HEK293 (cell line): Measurements from ENCODE around the gene SCARB2.
A peak's percentile ranks its signal among the peaks of the same experiment; 100 is the strongest.

Experiments used
- CTCF ChIA-PET: fragments of 350-600 bp; formaldehyde crosslinking; extraction: SDS; loops from one replicate; lab custom pipeline; 2021; ENCODE audit warnings: antibody characterized with exemption; lab: Yijun Ruan, JAX
- POLR2A ChIA-PET: fragments of 300-600 bp; formaldehyde crosslinking; extraction: SDS; loops from one replicate; lab custom pipeline; 2020; ENCODE audit warnings: antibody characterized with exemption, inconsistent platforms; lab: Yijun Ruan, JAX
- H3K27ac ChIP-seq: fragments of 200-500 bp; sonication (Bioruptor generic); 2 replicates; pipeline ENCODE4 v1.5.1; 2014; ENCODE audit warnings: low read depth, low read length, control low read depth, inconsistent platforms; ENCODE audit errors: extremely low read depth
- H3K36me3 ChIP-seq, 2 experiments: fragments of 200-500 bp in 1 of 2; sonication (Bioruptor generic) in 1 of 2; 1 replicate in 1 of 2; 2 replicates in 1 of 2; pipeline ENCODE4 v1.5.1; 2014 to 2017; ENCODE audit warnings: inconsistent platforms in 2 of 2, low read length in 2 of 2; ENCODE audit not compliant: control insufficient read depth in 2 of 2, insufficient read depth in 1 of 2
- H3K4me1 ChIP-seq: fragments of 200-500 bp; sonication (Bioruptor generic); 2 replicates; pipeline ENCODE4 v1.5.1; 2014; ENCODE audit warnings: mild to moderate bottlenecking, low read length, inconsistent platforms; ENCODE audit not compliant: control insufficient read depth, insufficient read depth
- H3K4me3 ChIP-seq: 2 replicates; pipeline ENCODE4 v1.5.1; 2011; ENCODE audit warnings: low read depth, mild to moderate bottlenecking, control low read depth, low read length, moderate library complexity
- H3K9me3 ChIP-seq: fragments of 200-500 bp; sonication (Bioruptor generic); 2 replicates; pipeline ENCODE4 v1.5.1; 2014; ENCODE audit warnings: low read depth, low read length, inconsistent platforms; ENCODE audit not compliant: control insufficient read depth, insufficient read depth
- KLF9 ChIP-seq: fragments of 450-650 bp; formaldehyde crosslinking; IDR thresholded peaks from 2 replicates; pipeline ENCODE4 v1.5.1; 2016; ENCODE audit warnings: missing biosample characterization, missing genetic modification characterization, low read depth
- MZF1 ChIP-seq: fragments of 450-650 bp; formaldehyde crosslinking; IDR thresholded peaks from 2 replicates; pipeline ENCODE4 v1.5.1; 2017; ENCODE audit warnings: missing biosample characterization, missing genetic modification characterization, borderline replicate concordance
- PRDM4 ChIP-seq: fragments of 450-650 bp; formaldehyde crosslinking; IDR thresholded peaks from 2 replicates; pipeline ENCODE4 v1.5.1; 2017; ENCODE audit warnings: missing biosample characterization, missing genetic modification characterization
- ZBTB10 ChIP-seq: fragments of 450-650 bp; formaldehyde crosslinking; IDR thresholded peaks from 2 replicates; pipeline ENCODE4 v1.5.1; 2016; ENCODE audit warnings: missing biosample characterization, missing genetic modification characterization
- ZBTB44 ChIP-seq: fragments of 450-650 bp; IDR thresholded peaks from 2 replicates; pipeline ENCODE4 v1.5.1; 2018; ENCODE audit warnings: missing biosample characterization, mild to moderate bottlenecking, missing genetic modification characterization
- ZNF114 ChIP-seq: fragments of 450-650 bp; formaldehyde crosslinking; IDR thresholded peaks from 2 replicates; pipeline ENCODE4 v1.5.0; 2017; ENCODE audit warnings: missing biosample characterization, missing genetic modification characterization
- ZNF146 ChIP-seq: fragments of 450-650 bp; formaldehyde crosslinking; IDR thresholded peaks from 2 replicates; pipeline ENCODE4 v1.5.1; 2016; ENCODE audit warnings: missing biosample characterization, missing genetic modification characterization
- ZNF169 ChIP-seq: fragments of 450-650 bp; formaldehyde crosslinking; IDR thresholded peaks from 2 replicates; pipeline ENCODE4 v1.5.1; 2016; ENCODE audit warnings: missing biosample characterization, missing genetic modification characterization
- ZNF302 ChIP-seq: fragments of 450-650 bp; formaldehyde crosslinking; IDR thresholded peaks from 2 replicates; pipeline ENCODE4 v1.5.1; 2016; ENCODE audit warnings: missing biosample characterization, missing genetic modification characterization, low read depth
- ZNF449 ChIP-seq: fragments of 450-650 bp; formaldehyde crosslinking; IDR thresholded peaks from 2 replicates; pipeline ENCODE4 v1.5.1; 2017; ENCODE audit warnings: missing biosample characterization, mild to moderate bottlenecking, missing genetic modification characterization, moderate library complexity
- ZNF544 ChIP-seq: fragments of 450-650 bp; formaldehyde crosslinking; IDR thresholded peaks from 2 replicates; pipeline ENCODE4 v1.5.0; 2017; ENCODE audit warnings: missing biosample characterization, missing genetic modification characterization
- ZNF585B ChIP-seq: fragments of 450-650 bp; formaldehyde crosslinking; IDR thresholded peaks from 2 replicates; pipeline ENCODE4 v1.5.1; 2016; ENCODE audit warnings: missing biosample characterization, missing genetic modification characterization
- ZNF624 ChIP-seq: fragments of 450-650 bp; formaldehyde crosslinking; IDR thresholded peaks from 2 replicates; pipeline ENCODE4 v1.5.1; 2017; ENCODE audit warnings: missing biosample characterization, missing genetic modification characterization
- TF ChIP-seq, protein P1 (sequence below): fragments of 450-650 bp; formaldehyde crosslinking; IDR thresholded peaks from 2 replicates; pipeline ENCODE4 v1.5.1; 2016; ENCODE audit warnings: missing biosample characterization, missing genetic modification characterization
- TF ChIP-seq, protein P2 (sequence below): fragments of 450-650 bp; formaldehyde crosslinking; IDR thresholded peaks from 2 replicates; pipeline ENCODE4 v1.5.1; 2016; ENCODE audit warnings: missing biosample characterization, missing genetic modification characterization
- TF ChIP-seq, protein P3 (sequence below): fragments of 450-650 bp; formaldehyde crosslinking; IDR thresholded peaks from 2 replicates; pipeline ENCODE4 v1.5.1; 2017; ENCODE audit warnings: missing biosample characterization, missing genetic modification characterization

The SCARB2 gene

DNA sequence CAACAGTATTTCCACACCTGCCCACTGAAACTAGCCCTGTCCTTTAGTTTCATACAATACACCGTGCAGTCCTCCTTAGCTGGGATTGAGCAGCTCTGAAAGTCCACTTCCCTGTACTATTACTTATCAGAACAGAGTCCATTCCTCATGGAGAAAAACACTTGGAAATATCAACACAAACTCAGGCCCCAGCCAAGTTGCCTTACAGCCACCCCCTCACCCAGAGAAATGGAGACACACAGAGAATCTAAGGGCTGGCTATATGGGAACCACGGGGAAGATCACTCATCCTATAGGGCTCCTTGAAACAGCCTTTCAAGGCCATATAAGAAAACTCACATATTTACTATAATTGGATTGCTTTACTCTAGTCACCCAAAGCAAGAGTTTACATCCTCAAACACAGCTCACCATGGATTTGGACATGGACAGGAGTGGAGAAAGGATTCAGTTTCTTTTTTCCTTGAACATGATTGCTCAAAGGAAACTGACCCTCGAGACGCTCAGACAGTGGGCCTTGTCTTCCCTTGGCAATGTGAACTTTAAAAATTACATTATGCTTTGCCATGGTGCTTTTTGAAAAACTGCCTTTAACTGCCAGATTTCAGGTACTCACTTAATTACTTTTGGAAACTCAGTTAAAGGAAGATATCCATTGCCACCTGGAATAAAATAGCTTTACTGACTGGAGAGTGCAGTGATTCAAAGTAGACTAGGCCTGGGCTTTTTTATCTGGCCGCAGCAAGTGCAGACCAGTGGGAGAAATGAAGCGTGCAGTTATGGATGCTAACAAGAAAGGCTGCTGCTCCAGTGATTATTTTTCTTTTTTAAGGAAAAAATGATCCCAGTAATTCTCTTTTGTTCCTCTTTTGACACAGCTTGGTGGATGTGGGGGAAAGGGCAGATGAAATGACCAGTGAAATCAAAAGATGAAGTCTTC lies 1.6 kb downstream of the SCARB2 start:
- Histone ChIP-seq H3K27ac (no peak overlapping the region), H3K4me1 (no peaks in the 10 kb centered on the region), H3K4me3 (peak overlapping the region; percentile 4; the same call in 1 of the 2 replicates), H3K9me3 (no peaks in the 10 kb centered on the region), H3K36me3 (no peaks in the 10 kb centered on the region)
- ChIA-PET POLR2A (no interaction called here), CTCF (interaction anchor here (1.2 kb wide), 1 partner anchor 32 kb away, joined by 6 read pairs; no protein-coding TSS in a partner anchor)
- TF ChIP-seq PRDM4 (peak; percentile 95), MZF1 (tag by site-specific recombination) (no peak), ZNF302 (no peak), ZNF585B (tag by site-specific recombination) (no peak)
- TF ChIP-seq, protein P1, sequence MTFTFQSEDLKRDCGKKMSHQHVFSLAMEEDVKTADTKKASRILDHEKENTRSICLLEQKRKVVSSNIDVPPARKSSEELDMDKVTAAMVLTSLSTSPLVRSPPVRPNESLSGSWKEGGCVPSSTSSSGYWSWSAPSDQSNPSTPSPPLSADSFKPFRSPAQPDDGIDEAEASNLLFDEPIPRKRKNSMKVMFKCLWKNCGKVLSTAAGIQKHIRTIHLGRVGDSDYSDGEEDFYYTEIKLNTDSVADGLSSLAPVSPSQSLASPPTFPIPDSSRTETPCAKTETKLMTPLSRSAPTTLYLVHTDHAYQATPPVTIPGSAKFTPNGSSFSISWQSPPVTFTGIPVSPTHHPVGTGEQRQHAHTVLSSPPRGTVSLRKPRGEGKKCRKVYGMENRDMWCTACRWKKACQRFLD (tag by site-specific recombination), result no peak
- TF ChIP-seq, all 188 proteins: peak for 1

GRCh38 chr4:76210452-76210851 lies 3.2 kb downstream of the SCARB2 start:
- no peaks in the 10 kb centered on the region for H3K4me1 ChIP-seq

More at GRCh38 chr4:76210452-76210851, 3.2 kb downstream of the SCARB2 start:
- no peak for TF ChIP-seq ZNF585B (tag by site-specific recombination)
- no peak for TF ChIP-seq ZBTB44 (tag by site-specific recombination)
- no peak for TF ChIP-seq KLF9
- no peak for TF ChIP-seq ZNF544 (tag by site-specific recombination)
- TF ChIP-seq ZNF114 (tag by site-specific recombination), result no peak
- no peak for TF ChIP-seq ZNF449 (tag by site-specific recombination)
- no peak for TF ChIP-seq ZNF169
- TF ChIP-seq, protein P2, sequence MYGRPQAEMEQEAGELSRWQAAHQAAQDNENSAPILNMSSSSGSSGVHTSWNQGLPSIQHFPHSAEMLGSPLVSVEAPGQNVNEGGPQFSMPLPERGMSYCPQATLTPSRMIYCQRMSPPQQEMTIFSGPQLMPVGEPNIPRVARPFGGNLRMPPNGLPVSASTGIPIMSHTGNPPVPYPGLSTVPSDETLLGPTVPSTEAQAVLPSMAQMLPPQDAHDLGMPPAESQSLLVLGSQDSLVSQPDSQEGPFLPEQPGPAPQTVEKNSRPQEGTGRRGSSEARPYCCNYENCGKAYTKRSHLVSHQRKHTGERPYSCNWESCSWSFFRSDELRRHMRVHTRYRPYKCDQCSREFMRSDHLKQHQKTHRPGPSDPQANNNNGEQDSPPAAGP (tag by site-specific recombination), result no peak
- TF ChIP-seq, protein P3, sequence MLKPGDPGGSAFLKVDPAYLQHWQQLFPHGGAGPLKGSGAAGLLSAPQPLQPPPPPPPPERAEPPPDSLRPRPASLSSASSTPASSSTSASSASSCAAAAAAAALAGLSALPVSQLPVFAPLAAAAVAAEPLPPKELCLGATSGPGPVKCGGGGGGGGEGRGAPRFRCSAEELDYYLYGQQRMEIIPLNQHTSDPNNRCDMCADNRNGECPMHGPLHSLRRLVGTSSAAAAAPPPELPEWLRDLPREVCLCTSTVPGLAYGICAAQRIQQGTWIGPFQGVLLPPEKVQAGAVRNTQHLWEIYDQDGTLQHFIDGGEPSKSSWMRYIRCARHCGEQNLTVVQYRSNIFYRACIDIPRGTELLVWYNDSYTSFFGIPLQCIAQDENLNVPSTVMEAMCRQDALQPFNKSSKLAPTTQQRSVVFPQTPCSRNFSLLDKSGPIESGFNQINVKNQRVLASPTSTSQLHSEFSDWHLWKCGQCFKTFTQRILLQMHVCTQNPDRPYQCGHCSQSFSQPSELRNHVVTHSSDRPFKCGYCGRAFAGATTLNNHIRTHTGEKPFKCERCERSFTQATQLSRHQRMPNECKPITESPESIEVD (tag by site-specific recombination), result no peak
- no peak for TF ChIP-seq ZNF146 (tag by site-specific recombination)
- no peak for TF ChIP-seq ZNF624 (tag by site-specific recombination)
- no peak for TF ChIP-seq ZBTB10 (tag by site-specific recombination)
- no peak overlapping the region for H3K4me3 ChIP-seq
- ChIA-PET POLR2A (no interaction called here), CTCF (interaction anchor here (0.8 kb wide), 1 partner anchor 31 kb away, joined by 3 read pairs; no protein-coding TSS in a partner anchor)
- no peaks in the 10 kb centered on the region for H3K36me3 ChIP-seq
- H3K9me3 ChIP-seq, result no peaks in the 10 kb centered on the region
- no peak overlapping the region for H3K27ac ChIP-seq
